ENCODE results near the gene AFG3L2. TPM values are rescaled to one million over a fixed set of nuclear protein-coding genes. Genes with fewer than 3 reads are reported as not detected.

The AFG3L2 gene
- total RNA-seq (10 to 100 TPM; 31.4 to 43.7 (median 38.2) TPM), polyA plus RNA-seq (10 to 100 TPM; 46.2 to 56.6 (median 55.7) TPM)

- Histone ChIP-seq H3K4me3 (peak within 1 kb of the TSS; percentile 56 to 96 (median 77)), H3K4me1 (peaks cover 0 to 52% (median 39%) of the 10 kb centered on the region in 4 donors), H3K27ac (peak within 1 kb of the TSS; percentile 94 to 100 (median 100)), H3K9me3 (no peaks in the 10 kb centered on the region), H3K36me3 (no peaks in the 10 kb centered on the region), H3K27me3 (no peaks in the 10 kb centered on the region)
- WGBS, 2 donors, result 0% methylated on average over 100 of the region's 100 CpGs
- intact Hi-C loops (cut with DNase I), result loop anchor here (1.0 to 5.0 kb wide), 6 partner anchors 30 to 570 kb away; partner anchors contain the start of genes PRELID3A, PTPN2 and SPIRE1
- DNase-seq, result peak; percentile 100
- TF ChIP-seq POLR2AphosphoS5 (IDR thresholded peaks at IDR 0.05) (peak; percentile 87 to 95 (median 92)), POLR2A (IDR thresholded peaks at IDR 0.05) (peak; percentile 23 to 36), EP300 (IDR thresholded peaks at IDR 0.05) (no peak)
Measured at GRCh38 chr18:12376754-12377555, at the start of gene AFG3L2. TSS of gene AFG3L2 (minus strand) at chr18:12377227. CDS start at chr18:12377082, 145 bp downstream.

DNA sequence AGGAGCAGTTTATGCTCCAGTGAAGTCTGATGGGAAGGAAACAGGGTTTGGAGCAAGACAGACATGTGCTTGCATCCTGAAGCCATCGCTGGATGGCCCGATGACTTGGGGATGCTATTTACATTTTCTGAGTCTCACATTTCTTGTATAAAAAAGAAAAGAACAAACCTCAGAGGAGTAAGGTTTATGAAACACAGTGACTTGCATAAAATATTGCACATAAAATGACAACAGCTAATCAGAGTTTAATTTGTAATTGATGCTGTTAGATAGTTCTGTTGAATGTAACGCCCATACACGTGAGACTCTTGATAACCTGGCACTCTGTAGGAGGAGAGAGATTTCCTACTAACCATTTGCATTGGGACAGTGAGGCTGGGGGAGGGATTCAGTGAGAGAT, 47.2 kb upstream of the AFG3L2 start:
- no peak for TF ChIP-seq EP300 (IDR thresholded peaks at IDR 0.05)
- TF ChIP-seq, protein P1, sequence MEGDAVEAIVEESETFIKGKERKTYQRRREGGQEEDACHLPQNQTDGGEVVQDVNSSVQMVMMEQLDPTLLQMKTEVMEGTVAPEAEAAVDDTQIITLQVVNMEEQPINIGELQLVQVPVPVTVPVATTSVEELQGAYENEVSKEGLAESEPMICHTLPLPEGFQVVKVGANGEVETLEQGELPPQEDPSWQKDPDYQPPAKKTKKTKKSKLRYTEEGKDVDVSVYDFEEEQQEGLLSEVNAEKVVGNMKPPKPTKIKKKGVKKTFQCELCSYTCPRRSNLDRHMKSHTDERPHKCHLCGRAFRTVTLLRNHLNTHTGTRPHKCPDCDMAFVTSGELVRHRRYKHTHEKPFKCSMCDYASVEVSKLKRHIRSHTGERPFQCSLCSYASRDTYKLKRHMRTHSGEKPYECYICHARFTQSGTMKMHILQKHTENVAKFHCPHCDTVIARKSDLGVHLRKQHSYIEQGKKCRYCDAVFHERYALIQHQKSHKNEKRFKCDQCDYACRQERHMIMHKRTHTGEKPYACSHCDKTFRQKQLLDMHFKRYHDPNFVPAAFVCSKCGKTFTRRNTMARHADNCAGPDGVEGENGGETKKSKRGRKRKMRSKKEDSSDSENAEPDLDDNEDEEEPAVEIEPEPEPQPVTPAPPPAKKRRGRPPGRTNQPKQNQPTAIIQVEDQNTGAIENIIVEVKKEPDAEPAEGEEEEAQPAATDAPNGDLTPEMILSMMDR (IDR thresholded peaks at IDR 0.05), result no peak
- no peak for TF ChIP-seq POLR2A (IDR thresholded peaks at IDR 0.05)
- TF ChIP-seq POLR2AphosphoS5 (IDR thresholded peaks at IDR 0.05), result no peak
- no peak overlapping the region for H3K27ac ChIP-seq

GRCh38 chr18:12423820-12424219, 46.8 kb upstream of the AFG3L2 start:
- no peak overlapping the region for H3K27ac ChIP-seq

More for the DNA sequence above, 47.2 kb upstream of the AFG3L2 start:
- Histone ChIP-seq H3K27me3 (no peaks in the 10 kb centered on the region), H3K36me3 (peaks cover 0 to 18% (median 5%) of the 10 kb centered on the region in 4 donors), H3K4me3 (no peak overlapping the region), H3K4me1 (peaks cover 0 to 20% (median 13%) of the 10 kb centered on the region in 4 donors), H3K9me3 (no peaks in the 10 kb centered on the region)
- DNase-seq, result no peak
- intact Hi-C loops (cut with DNase I), result no loop called here
- 90 to 93% methylated on average over 4 of the region's 4 CpGs for WGBS, 2 donors

GRCh38 chr18:12423393-12423792, 46.4 kb upstream of the AFG3L2 start:
- Histone ChIP-seq H3K9me3 (no peaks in the 10 kb centered on the region), H3K27ac (no peak overlapping the region), H3K36me3 (peaks cover 0 to 14% (median 5%) of the 10 kb centered on the region in 4 donors), H3K4me3 (no peak overlapping the region), H3K27me3 (no peaks in the 10 kb centered on the region), H3K4me1 (peaks cover 0 to 20% (median 13%) of the 10 kb centered on the region in 4 donors)
- no peak for DNase-seq
- TF ChIP-seq POLR2AphosphoS5 (IDR thresholded peaks at IDR 0.05) (no peak), POLR2A (IDR thresholded peaks at IDR 0.05) (no peak), EP300 (IDR thresholded peaks at IDR 0.05) (no peak)
- TF ChIP-seq, protein P1 (IDR thresholded peaks at IDR 0.05), result no peak
- intact Hi-C loops (cut with DNase I), result no loop called here
- WGBS, 2 donors, result 95 to 96% methylated on average over 10 of the region's 10 CpGs

More at GRCh38 chr18:12423820-12424219, 46.8 kb upstream of the AFG3L2 start:
- no peak for DNase-seq
- intact Hi-C loops (cut with DNase I), result no loop called here
- Histone ChIP-seq H3K4me3 (no peak overlapping the region), H3K4me1 (peaks cover 0 to 20% (median 13%) of the 10 kb centered on the region in 4 donors), H3K27me3 (no peaks in the 10 kb centered on the region), H3K9me3 (no peaks in the 10 kb centered on the region), H3K36me3 (peaks cover 0 to 14% (median 5%) of the 10 kb centered on the region in 4 donors)
- WGBS, 2 donors, result 80 to 90% methylated on average over 5 of the region's 5 CpGs
- no peak for TF ChIP-seq EP300 (IDR thresholded peaks at IDR 0.05)
- TF ChIP-seq POLR2A (IDR thresholded peaks at IDR 0.05), result no peak
- TF ChIP-seq, protein P1 (IDR thresholded peaks at IDR 0.05), result no peak
- TF ChIP-seq POLR2AphosphoS5 (IDR thresholded peaks at IDR 0.05), result no peak

GRCh38 chr18:12422936-12423335, 45.9 kb upstream of the AFG3L2 start:
- H3K4me1 ChIP-seq, result peaks cover 0 to 20% (median 13%) of the 10 kb centered on the region in 4 donors
- no peaks in the 10 kb centered on the region for H3K27me3 ChIP-seq
- no peak overlapping the region for H3K27ac ChIP-seq
- H3K9me3 ChIP-seq, result no peaks in the 10 kb centered on the region
- H3K36me3 ChIP-seq, result peaks cover 0 to 13% (median 5%) of the 10 kb centered on the region in 4 donors
- TF ChIP-seq POLR2A (IDR thresholded peaks at IDR 0.05) (no peak), EP300 (IDR thresholded peaks at IDR 0.05) (no peak), POLR2AphosphoS5 (IDR thresholded peaks at IDR 0.05) (no peak)
- TF ChIP-seq, protein P1 (IDR thresholded peaks at IDR 0.05), result no peak
- intact Hi-C loops (cut with DNase I), result no loop called here
- 74 to 87% methylated on average over 9 of the region's 9 CpGs for WGBS, 2 donors
- DNase-seq, result no peak
- H3K4me3 ChIP-seq, result no peak overlapping the region

All from sigmoid colon (tissue), 7 donors.